Stimulated activated CD4-positive, alpha-beta T cell treated with anti-CD3 and anti-CD28 coated beads, TNF-alpha, amount 100 ng/mL, for 48 hours (primary cell): Measurements from ENCODE around the gene HIC1.
A peak's percentile ranks its signal among the peaks of the same experiment; 100 is the strongest.

Experiments used
- DNase-seq, 3 donors: peaks; one replicate each; pipeline ENCODE4 v3.0.0-alpha.2; 2020; ENCODE audit warnings: low read depth in 3 of 3

The HIC1 gene

DNA sequence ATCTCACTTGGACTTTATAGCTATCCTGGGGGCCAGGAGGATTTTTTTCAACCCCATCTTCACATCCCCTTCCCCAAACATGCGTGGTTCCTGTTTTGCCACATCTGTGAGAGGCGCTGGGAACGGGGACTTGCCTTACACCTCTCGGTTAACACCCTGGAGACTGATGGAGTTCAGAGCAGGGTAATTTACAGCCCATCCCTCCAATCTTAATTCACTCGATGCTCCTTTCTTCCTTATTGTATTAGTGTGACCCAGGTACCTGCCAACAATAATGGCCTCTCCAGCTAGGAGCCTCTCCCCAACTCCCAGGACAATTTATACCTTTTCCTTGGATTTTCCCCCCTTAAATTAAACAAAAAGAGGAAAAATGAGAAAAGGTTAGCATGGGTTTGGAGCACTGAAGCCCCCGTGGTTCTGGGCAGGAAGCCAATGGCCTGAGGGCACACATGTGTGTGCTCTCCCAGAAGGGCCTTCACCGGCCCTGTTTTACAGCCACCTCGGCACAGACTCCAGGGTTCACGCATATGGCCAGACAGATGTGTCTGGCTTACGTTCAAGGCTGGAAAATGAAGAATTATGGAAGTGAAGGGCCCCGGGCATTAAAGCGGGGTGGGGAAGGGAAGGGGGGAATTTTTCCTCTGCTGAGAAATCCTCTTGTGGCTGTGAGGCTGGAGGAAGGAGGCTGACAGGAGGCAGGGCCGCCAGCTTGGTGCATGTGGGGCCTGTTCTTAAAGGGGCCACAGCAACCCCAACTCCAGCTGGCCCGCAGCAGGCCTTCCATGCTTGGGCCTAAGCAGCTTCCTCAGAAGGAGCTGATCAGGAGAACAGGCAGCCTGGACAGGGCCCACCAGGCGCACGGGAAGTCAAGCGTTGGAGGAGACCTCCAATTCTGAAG lies 21.4 kb downstream of the HIC1 start:
- DNase-seq = no peak

DNA sequence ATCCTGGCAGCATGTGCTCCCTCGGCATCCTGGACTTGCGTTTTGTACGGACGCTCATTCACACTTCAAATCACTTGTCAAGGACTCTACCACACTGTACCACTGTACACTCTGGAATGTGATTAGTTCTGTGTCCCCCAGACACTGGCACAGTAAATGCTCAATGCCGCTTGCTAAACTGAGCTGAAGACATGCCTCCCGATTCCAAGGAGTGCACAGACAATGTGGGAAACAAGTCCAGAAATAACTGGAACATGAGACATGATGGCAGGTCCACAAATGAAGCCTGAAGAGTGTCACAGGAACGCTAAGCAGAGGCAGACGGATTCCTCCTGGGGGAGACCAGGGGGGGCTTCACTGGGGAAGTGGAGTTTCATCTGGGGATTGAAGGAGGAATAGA lies 22.1 kb downstream of the HIC1 start:
- DNase-seq = no peak

DNA sequence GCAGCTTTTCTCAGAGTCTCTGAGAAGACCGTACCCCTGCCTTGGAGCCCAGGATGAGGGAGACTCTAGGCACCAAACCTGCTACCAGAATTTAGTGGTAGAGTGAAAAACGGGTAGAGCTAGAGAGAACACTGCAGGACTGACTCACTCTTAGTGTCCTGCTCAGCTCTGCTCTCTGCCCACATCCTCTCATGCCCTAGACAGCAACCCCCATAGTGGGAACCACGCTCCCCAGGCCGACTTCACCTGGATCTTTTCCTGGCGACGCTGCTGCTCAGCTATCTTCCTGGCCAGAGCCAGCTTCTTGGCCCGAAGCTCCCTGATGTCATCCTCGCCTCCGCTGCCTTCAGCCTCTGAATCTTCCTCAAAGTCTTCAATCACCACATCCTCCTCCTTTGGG lies 26.7 kb downstream of the HIC1 start:
- no peak for DNase-seq

DNA sequence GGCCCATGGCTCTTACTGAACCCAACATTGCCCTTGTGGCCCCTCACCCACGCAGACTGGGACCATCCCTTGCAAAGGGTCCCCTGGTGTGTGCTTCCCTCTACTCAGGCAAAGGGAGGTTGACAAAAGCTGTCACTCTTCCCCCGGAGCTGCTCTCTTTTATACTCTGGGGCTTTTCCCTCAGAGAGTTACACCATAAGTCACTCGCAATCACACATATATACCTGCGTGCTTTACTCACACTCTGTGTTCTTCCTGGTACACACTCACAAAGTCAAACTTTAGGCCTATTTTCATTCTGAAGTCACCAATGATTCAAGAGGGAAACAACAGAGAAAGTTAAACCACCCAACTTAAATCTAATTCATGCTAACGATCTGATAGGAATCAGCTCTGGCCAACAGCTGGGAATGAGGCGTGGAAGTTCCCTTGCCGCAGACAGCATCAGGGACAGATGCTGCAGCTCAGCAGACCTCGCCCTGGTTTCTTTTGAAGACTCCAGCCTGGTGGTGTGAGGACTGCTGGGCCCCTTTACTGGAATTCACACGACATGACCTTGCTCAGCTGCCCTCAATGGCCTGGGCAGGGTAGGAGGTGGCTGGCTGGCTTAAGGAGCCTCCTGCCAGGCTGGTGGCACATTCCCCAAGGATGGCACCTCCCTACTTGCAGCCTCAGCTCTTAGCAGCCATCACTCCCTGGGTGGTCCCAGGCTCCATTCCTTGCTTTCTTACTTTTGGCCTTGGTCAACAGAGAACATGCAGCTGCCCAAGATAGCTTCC lies 27.3 kb downstream of the HIC1 start:
- no peak for DNase-seq

DNA sequence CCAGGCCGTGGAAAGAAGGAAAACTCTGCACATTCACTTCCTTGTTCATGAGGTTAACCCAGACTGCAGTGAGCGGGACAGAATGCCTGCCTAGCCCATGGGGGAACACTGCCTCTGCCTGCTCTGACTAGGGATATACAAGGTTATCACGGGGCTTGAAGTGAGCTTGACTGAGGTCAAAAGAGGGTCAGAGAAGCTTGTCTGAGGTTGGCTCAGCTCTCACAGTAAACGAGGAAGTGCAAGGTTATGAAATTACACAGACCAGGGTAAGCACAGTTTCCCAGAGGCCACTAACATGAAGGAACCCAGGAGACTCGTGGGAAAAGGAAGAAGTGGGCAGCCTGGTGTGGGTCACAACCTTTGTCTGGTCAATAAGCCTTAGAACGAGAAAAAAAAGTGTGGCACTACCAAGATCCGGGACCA lies 28.7 kb downstream of the HIC1 start:
- DNase-seq = no peak

DNA sequence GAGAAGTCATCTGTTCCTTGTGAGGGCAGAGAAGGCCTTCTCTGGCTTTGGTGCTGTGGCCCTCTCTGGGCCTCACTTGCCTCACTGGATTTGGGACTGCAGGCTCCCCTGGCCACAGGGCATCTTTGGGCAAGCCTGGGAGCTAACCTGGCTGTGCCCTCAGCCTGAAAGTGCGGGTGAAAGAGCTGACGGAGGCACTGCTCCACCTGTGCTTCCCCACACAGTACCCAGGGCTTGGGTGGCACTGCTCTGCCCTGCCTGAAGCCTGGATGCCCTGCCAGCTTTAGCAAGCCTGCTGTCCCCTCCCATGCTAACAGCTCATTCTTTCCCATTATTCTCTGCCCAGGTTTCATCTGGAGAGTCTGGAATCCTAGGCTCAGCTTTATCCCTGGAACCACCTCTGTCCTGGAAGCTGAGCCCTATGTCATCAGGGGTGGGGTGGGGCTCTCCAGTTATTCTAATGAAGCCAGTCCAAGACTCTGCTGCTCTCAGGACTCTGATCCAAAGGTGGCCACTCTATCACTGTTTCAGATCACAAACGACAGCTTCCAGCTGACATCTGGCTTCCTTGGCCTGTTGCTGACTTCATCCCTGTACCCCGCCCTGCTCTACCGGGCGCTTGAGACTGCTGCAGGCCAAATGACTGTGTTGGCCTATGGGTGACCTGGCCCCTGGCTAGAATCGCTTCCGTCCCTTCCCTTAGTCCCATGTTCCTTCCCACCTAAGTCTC lies 29.3 kb downstream of the HIC1 start:
- DNase-seq = no peak

DNA sequence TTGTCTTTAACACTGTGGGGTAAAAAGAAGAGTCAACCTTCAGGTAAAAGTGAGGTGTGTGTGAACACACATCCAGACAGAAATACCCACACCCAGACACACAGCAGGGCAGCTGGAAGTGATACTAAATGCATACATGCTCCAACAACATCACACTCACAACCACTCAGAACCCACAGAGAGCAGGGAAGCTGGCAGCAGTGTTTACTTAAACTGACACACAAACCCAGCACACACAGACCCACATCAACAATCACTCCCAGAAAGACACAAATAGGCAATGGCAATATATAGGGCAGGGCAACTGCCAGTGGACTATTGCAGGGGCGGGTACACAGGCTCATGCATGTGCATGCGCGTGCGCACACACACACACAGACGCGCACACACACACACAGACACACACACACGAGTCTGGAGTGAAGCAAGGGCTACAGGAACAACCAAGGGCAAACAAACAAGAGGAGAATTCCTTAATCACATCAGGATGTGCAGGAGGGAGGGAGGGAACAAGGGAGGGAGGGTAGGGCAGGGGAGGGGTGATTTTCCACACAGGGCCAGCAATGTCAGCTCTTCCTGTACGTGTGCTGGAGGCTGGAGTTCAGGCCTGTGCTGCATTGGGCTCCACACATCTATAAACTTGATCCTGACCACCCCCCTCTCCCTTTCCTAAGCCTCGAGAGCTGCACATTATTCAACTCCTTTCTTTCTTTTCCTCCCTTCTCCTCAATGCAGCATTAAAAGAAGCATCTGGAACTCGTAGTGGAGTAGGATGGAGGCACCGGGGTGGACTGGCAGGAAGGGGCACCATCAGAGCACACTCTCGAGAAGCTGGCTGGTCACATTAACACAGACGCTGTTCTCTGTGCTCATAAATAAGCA lies 30.1 kb downstream of the HIC1 start:
- DNase-seq = no peak

DNA sequence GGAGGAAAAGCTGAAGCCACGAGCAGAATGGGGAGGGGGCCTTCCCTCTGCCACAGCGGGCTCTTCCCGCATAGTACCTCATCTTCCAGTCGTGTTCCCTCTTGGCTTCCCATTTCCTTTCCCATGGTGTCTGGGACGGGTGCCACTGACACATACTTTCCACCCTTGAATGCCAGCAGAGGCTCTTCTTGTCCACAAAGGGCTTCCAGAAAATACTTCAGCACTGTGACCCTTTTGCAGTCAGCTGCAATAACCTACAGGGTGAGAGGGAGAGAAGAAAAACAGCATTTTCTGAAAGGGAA lies 30.7 kb downstream of the HIC1 start:
- no peak for DNase-seq

DNA sequence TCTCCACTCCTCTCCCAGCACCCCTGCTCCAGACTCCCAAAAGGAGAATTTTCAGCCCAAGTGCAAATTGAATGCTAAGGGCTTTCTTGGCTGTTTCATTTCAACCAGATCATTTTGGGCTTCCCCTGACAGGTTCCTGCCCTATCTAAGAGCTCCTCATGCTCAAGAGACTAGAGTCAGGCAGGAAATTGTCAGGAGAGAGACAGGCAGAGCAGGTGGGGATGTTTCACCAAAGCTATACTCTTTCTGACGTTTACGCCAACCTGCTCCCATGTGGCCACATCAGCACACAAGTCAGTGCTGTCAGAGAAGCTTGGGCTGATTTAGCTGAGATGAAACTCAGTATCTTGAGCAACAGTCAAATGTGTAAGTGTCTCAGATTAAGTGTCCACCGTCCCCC lies 31.4 kb downstream of the HIC1 start:
- DNase-seq = no peak

DNA sequence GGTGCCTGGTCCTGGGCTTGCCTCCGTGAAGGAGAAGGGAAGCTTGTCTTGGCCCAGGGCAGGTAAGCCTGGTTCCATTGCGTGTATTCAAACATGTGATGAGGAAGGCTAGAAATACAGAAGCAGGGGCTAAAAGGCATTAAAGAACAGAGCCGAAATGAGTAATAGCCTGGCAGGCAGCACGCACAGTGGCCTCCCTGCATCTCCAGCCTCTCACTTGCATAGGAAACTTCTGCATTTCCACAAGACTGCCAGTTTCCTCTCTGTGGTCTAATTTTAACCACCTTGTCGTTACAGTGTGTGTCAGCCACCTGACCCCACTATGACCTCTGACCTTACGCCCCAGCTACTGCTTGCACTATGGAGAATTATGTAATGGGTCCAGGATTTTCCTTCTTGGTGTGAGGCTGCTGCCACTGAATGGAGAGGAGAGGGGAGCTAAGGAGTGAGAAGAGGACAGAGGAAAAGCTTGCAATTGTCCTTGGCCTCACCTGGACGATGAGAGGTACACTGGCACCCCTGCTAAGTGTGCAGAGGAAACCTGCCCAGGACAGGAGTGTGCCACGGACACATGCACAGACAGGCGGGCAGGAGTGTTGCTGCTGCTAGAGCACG lies 32.8 kb downstream of the HIC1 start:
- DNase-seq = peak in 2 of 3 donors; percentile 48 to 57

DNA sequence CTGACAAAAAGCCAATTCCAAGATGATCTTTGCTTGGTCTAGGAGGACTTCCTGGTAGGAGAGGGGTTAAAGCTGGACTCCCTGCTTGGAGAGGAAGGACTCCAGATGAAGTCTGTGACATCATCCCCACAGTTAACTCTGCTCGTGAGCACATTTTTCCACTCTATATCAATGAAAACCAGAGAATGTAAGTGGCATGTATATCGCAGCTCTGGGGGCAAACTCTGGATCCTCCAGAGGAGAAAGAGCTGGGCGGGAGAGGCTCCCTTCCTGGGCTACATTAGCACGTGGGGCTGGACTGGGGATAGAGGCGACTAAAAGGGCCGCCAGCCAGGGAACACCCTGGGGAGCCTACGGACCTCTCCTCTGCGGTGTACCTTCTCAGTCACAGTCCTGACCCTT lies 34.1 kb downstream of the HIC1 start:
- DNase-seq = no peak

DNA sequence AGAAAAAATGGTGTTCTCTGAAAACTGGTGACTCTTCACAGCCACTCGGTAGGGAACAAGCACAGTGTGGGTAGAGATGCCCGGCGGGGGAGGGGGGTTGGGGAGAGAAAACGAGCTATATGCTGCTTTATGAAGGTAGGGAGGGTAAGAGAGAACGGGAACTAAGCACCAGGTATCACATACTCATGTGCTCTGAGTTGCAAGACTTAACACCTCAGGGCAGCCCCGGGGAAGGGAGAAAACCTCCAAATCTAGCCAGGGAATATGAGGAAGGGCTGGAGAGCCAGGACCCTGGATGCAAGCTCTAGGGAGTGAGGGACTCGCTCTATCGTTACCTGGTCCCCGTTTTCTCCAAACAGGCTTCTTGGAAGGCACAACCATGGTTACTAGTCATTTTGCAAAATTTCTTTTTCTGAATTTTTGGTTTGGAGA lies 35.3 kb downstream of the HIC1 start:
- no peak for DNase-seq

DNA sequence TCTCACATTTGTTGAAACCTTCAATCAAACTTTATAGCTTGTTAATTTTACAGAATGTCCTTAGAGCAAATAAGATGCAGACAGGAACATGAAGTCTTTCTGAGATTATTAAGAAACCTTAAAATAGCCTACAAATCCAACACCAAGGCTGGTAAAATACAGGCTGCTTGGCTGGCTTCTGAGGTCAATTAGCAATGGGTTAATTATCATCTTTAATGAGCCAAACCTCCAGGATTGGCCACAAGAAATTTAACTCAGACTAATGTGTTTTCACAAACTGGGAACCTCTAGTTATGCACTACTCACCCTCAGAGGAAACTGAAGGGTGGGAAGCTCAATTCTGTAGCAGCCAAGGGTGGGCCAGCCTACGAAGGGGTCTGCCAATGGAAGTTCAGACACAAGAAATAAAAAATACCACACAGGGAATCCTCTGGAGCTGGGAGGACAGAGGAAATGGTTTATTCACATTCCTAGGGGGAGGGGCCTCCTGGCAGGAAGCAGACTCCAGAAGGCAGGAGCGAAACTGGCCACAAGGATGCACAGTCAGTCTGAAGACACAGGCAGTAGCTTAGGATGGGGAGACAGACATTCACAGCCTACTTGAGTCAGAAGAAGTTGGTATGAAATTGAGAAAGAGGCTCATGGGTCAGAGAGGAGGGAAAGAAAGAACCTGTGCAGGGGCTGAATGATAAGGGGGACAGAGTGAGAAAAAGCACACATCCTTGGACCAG lies 36.1 kb downstream of the HIC1 start:
- no peak for DNase-seq

DNA sequence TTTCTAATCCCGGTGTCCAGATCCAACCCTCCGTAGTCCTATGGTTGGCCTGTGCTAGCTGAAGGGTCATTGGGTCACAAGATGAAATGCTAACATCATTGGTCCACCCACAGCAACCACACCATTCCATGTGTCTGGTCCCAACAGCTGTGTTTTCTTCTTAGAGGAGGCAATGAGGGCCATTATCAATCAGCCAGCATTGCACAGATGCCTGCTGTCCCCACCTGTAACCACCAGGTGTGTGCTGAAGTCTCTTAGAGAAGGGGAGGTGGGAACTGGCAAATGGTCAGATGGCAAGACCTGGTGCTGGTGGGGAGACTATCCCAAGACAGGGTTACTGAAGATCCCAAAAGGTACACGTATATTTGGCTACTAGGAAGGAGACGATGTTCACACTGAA lies 37.4 kb downstream of the HIC1 start:
- DNase-seq = no peak

DNA sequence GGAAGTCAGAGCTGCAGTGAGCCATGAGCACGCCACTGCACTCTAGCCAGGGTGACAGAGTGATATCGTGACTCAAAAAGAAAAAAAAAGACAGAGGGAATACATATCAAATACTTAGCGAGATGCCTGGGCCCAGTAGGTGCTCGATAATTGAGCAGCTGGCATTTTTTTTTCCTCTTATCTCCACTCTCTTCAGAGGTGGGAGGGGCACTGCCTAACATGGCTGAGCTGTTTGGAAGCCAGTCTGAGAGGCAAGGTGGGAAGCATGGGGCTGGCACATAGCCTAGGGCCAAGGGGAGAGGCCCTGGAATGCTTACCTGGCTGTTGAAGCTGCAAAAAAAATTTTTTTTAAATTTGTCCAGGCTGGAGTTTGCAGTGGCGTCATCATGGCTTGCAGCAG lies 38.4 kb downstream of the HIC1 start:
- no peak for DNase-seq

DNA sequence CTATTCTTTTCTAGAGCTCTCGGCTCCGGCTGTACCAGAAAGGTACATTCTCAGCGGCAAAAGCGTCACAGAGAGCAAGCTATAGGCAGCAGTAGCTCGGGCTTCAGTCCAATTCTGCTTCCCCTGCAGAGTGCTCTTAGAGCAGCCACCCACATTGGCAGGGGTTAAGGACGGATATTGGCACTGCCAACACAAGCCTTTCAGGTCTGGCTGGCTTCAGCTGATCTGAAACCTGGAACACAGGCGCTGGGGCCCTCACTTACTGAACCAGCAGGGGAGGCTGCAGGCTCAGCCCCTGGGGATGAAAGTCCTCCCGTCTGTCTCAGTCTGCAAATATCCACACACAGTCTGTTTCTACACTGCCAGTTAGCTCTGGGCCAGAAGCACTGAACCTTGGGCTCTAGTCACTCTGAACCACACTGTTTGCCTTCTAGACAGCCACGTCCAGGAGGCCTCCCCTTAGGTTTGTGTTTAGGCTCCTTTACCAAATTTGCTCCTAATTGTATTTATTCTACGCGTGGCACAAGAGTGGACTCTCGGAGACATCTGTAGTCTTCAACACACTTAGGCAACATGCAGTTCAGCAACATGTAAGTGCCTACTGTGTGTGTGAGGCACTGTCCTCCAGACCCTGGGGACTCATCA lies 40.1 kb downstream of the HIC1 start:
- no peak for DNase-seq

DNA sequence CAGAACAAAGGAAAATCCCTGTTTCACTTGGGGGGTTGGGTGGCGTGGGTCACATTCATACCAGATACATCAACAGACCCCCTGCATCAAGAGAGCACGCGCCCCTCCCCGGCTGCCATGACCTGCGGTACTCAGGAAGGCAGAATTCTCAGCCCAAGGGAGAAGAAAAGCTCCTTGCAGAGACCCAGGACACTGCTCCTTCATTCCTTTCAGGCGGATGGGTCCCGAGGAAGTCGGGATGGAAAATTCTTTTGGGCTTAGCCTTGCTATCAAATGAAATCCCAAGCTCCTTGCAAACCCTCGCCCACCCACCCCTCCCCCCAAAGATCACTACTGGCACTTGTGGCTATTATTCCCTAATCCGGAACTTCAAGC lies 40.6 kb downstream of the HIC1 start:
- no peak for DNase-seq

DNA sequence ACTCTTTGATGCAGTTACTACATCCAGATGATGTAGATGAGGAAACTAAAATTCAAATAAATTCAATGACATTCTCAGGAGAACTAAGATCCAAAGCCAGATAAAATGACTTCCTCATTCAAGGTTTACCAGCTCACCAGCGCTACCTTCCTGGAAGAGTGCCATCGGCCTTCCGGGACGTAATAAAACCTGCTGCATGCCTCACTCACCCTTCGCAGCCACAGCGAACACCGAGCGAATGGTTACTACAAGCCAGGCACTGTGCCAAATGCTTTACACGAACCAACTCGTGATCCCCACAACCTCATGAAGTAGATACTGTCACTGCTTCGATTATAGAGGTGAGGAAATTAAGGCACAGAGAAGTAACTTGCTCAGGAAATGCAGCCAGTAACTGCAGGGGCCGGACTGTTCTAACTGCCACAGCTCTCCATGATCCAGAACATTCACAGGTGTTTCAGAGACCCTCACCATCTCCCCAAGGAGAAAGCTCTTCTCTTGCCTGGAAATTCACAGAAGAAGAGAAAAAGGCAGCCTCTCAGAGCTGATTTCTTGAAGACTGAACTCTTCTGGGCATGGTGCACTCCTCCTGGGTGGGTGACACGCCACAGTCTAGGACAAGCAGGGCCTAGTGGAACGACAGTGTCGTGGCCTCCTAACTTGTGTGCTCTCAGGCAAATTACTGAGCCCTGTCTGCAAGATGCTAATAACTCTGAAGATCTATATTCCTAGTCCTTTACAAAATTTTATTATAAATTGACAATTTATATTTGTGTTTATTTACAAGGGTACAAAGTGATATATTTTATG lies 46.8 kb downstream of the HIC1 start:
- peak in 2 of 3 donors; percentile 34 to 49 for DNase-seq
